HPDE6-E6E7 (cell line): ENCODE results near the gene PBX4.

Experiments used
- DNase-seq: peaks from one replicate; pipeline ENCODE4 v3.0.0; 2011; ENCODE audit warnings: missing footprints; ENCODE audit errors: extremely low spot score

The PBX4 gene

GRCh38 chr19:19588546-19588945 lies 29.9 kb downstream of the PBX4 start:
- no peak for DNase-seq

GRCh38 chr19:19587771-19588170 lies 30.7 kb downstream of the PBX4 start:
- no peak for DNase-seq

- no peak for DNase-seq
These were observed 34.1 kb downstream of the PBX4 start for GRCh38 chr19:19584356-19584755.

- no peak for DNase-seq
These were observed 36.0 kb downstream of the PBX4 start for GRCh38 chr19:19582471-19582870.

- DNase-seq, result no peak
These were observed 37.1 kb downstream of the PBX4 start for GRCh38 chr19:19581391-19581790.

GRCh38 chr19:19580418-19580817 lies 38.1 kb downstream of the PBX4 start:
- no peak for DNase-seq

- no peak for DNase-seq
These were observed 38.7 kb downstream of the PBX4 start for GRCh38 chr19:19579533-19580361.

GRCh38 chr19:19578252-19578651 lies 40.2 kb downstream of the PBX4 start:
- no peak for DNase-seq

GRCh38 chr19:19575411-19575810 lies 43.1 kb downstream of the PBX4 start:
- no peak for DNase-seq

GRCh38 chr19:19571071-19571786 lies 47.3 kb downstream of the PBX4 start:
- DNase-seq, result no peak

GRCh38 chr19:19570571-19570970 lies 47.9 kb downstream of the PBX4 start:
- DNase-seq, result no peak

GRCh38 chr19:19568802-19569756 lies 49.4 kb downstream of the PBX4 start:
- no peak for DNase-seq

GRCh38 chr19:19567391-19567790 lies 51.1 kb downstream of the PBX4 start:
- no peak for DNase-seq

GRCh38 chr19:19566306-19566705 lies 52.2 kb downstream of the PBX4 start:
- DNase-seq, result no peak

GRCh38 chr19:19563348-19563848 lies 55.1 kb downstream of the PBX4 start:
- no peak for DNase-seq

GRCh38 chr19:19562665-19563347 lies 55.7 kb downstream of the PBX4 start:
- DNase-seq, result no peak

GRCh38 chr19:19561946-19562664 lies 56.4 kb downstream of the PBX4 start:
- DNase-seq, result no peak

GRCh38 chr19:19559931-19560330 lies 58.6 kb downstream of the PBX4 start:
- no peak for DNase-seq

GRCh38 chr19:19558636-19559035 lies 59.9 kb downstream of the PBX4 start:
- no peak for DNase-seq

GRCh38 chr19:19558055-19558454 lies 60.4 kb downstream of the PBX4 start:
- no peak for DNase-seq
